Activated T-helper 1 cell treated with anti-CD3 and anti-CD28 coated beads, Interleukin-12 subunit alpha, Interleukin-12 subunit beta, Interleukin-2, Interleukin-4 antibody, amounts not matched to agents 30 ng/mL and 10 ng/mL and 1 ng/mL, durations not matched to agents 14 hours and 24 hours and 36 hours (primary cell): Measurements from ENCODE around the gene COL23A1. TPM values are rescaled to one million over a fixed set of nuclear protein-coding genes. Genes with fewer than 3 reads are reported as not detected.

Experiments
- DNase-seq: peaks from one replicate; pipeline ENCODE4 v3.0.0; 2021; ENCODE audit warnings: low spot score
- H3K27ac Mint-ChIP-seq: one replicate; pipeline ENCODE4 v1.8.0; 2021; ENCODE audit warnings: mild to moderate bottlenecking, mixed read lengths
- H3K27me3 Mint-ChIP-seq: one replicate; pipeline ENCODE4 v1.8.0; 2022; ENCODE audit warnings: mild to moderate bottlenecking, moderate library complexity, mixed read lengths; ENCODE audit not compliant: insufficient read depth
- H3K36me3 Mint-ChIP-seq: one replicate; pipeline ENCODE4 v1.8.0; 2021; ENCODE audit warnings: low read depth, mixed read lengths
- H3K4me1 Mint-ChIP-seq: one replicate; pipeline ENCODE4 v1.8.0; 2021; ENCODE audit warnings: low read depth, mixed read lengths
- H3K4me3 Mint-ChIP-seq: one replicate; pipeline ENCODE4 v1.8.0; 2021; ENCODE audit warnings: mild to moderate bottlenecking, moderate library complexity, mixed read lengths
- H3K9me3 Mint-ChIP-seq: one replicate; pipeline ENCODE4 v1.8.0; 2021; ENCODE audit warnings: mixed read lengths
- intact Hi-C: fragments of 100-400 bp; cut with micrococcal nuclease; formaldehyde crosslinking; loops from one replicate; pipeline ENCODE4 v1.15.1; 2024
- total RNA-seq: library from RNA; stranded (reverse); gene quantifications from 2 replicates; pipeline ENCODE4 v1.2.3, GENCODE V29; 2022

The COL23A1 gene
- total RNA-seq, 1 donor from 2014 or later, result not detected

- DNase-seq, result no peak
- Mint-ChIP-seq H3K4me1 (no peaks in the 10 kb centered on the region), H3K27me3 (no peaks in the 10 kb centered on the region), H3K4me3 (no peak overlapping the region), H3K36me3 (no peaks in the 10 kb centered on the region), H3K27ac (no peak overlapping the region), H3K9me3 (no peaks in the 10 kb centered on the region)
- intact Hi-C loops, result no loop called here
Observed at GRCh38 chr5:178532236-178532635, 58.0 kb downstream of the COL23A1 start.

GRCh38 chr5:178531786-178532185, 58.4 kb downstream of the COL23A1 start:
- DNase-seq, result no peak
- Mint-ChIP-seq H3K9me3 (no peaks in the 10 kb centered on the region), H3K36me3 (no peaks in the 10 kb centered on the region), H3K4me3 (no peak overlapping the region), H3K27me3 (no peaks in the 10 kb centered on the region), H3K27ac (no peak overlapping the region), H3K4me1 (no peaks in the 10 kb centered on the region)
- intact Hi-C loops, result no loop called here

GRCh38 chr5:178530526-178530925, 59.7 kb downstream of the COL23A1 start:
- no peak overlapping the region for H3K4me3 Mint-ChIP-seq
- no peaks in the 10 kb centered on the region for H3K9me3 Mint-ChIP-seq
- no peak overlapping the region for H3K27ac Mint-ChIP-seq
- intact Hi-C loops, result no loop called here
- H3K4me1 Mint-ChIP-seq, result no peaks in the 10 kb centered on the region
- H3K27me3 Mint-ChIP-seq, result no peaks in the 10 kb centered on the region
- no peak for DNase-seq
- H3K36me3 Mint-ChIP-seq, result no peaks in the 10 kb centered on the region

GRCh38 chr5:178529080-178529479, 61.1 kb downstream of the COL23A1 start:
- DNase-seq, result no peak
- no peaks in the 10 kb centered on the region for H3K9me3 Mint-ChIP-seq
- no peaks in the 10 kb centered on the region for H3K4me1 Mint-ChIP-seq
- H3K27me3 Mint-ChIP-seq, result no peaks in the 10 kb centered on the region
- intact Hi-C loops, result no loop called here
- H3K27ac Mint-ChIP-seq, result no peak overlapping the region
- no peak overlapping the region for H3K4me3 Mint-ChIP-seq
- H3K36me3 Mint-ChIP-seq, result no peaks in the 10 kb centered on the region

GRCh38 chr5:178527458-178528307, 62.5 kb downstream of the COL23A1 start:
- no peaks in the 10 kb centered on the region for H3K4me1 Mint-ChIP-seq
- H3K27ac Mint-ChIP-seq, result no peak overlapping the region
- DNase-seq, result no peak
- intact Hi-C loops, result no loop called here
- H3K4me3 Mint-ChIP-seq, result no peak overlapping the region
- H3K36me3 Mint-ChIP-seq, result no peaks in the 10 kb centered on the region
- H3K27me3 Mint-ChIP-seq, result no peaks in the 10 kb centered on the region
- no peaks in the 10 kb centered on the region for H3K9me3 Mint-ChIP-seq

GRCh38 chr5:178526773-178527457, 63.3 kb downstream of the COL23A1 start:
- Mint-ChIP-seq H3K27me3 (no peaks in the 10 kb centered on the region), H3K9me3 (no peaks in the 10 kb centered on the region), H3K4me3 (no peak overlapping the region), H3K36me3 (no peaks in the 10 kb centered on the region), H3K27ac (no peak overlapping the region), H3K4me1 (no peaks in the 10 kb centered on the region)
- DNase-seq, result no peak
- intact Hi-C loops, result no loop called here

GRCh38 chr5:178525906-178526732, 64.1 kb downstream of the COL23A1 start:
- Mint-ChIP-seq H3K4me1 (no peaks in the 10 kb centered on the region), H3K9me3 (no peaks in the 10 kb centered on the region), H3K36me3 (no peaks in the 10 kb centered on the region), H3K27ac (no peak overlapping the region), H3K27me3 (no peaks in the 10 kb centered on the region), H3K4me3 (no peak overlapping the region)
- intact Hi-C loops, result no loop called here
- no peak for DNase-seq

GRCh38 chr5:178524093-178524882, 65.9 kb downstream of the COL23A1 start:
- Mint-ChIP-seq H3K27ac (no peak overlapping the region), H3K27me3 (no peaks in the 10 kb centered on the region), H3K4me3 (no peak overlapping the region), H3K36me3 (no peaks in the 10 kb centered on the region), H3K4me1 (no peaks in the 10 kb centered on the region), H3K9me3 (no peaks in the 10 kb centered on the region)
- no peak for DNase-seq
- intact Hi-C loops, result no loop called here

- Mint-ChIP-seq H3K36me3 (no peaks in the 10 kb centered on the region), H3K9me3 (no peaks in the 10 kb centered on the region), H3K27me3 (no peaks in the 10 kb centered on the region), H3K4me3 (no peak overlapping the region), H3K27ac (no peak overlapping the region), H3K4me1 (no peaks in the 10 kb centered on the region)
- intact Hi-C loops, result no loop called here
- DNase-seq, result no peak
Observed at GRCh38 chr5:178522361-178522760, 67.8 kb downstream of the COL23A1 start.

- no peaks in the 10 kb centered on the region for H3K4me1 Mint-ChIP-seq
- H3K27me3 Mint-ChIP-seq, result no peaks in the 10 kb centered on the region
- intact Hi-C loops, result no loop called here
- no peak overlapping the region for H3K4me3 Mint-ChIP-seq
- H3K9me3 Mint-ChIP-seq, result no peaks in the 10 kb centered on the region
- no peaks in the 10 kb centered on the region for H3K36me3 Mint-ChIP-seq
- H3K27ac Mint-ChIP-seq, result no peak overlapping the region
- no peak for DNase-seq
Observed at GRCh38 chr5:178520851-178521250, 69.3 kb downstream of the COL23A1 start.

GRCh38 chr5:178519804-178520203, 70.4 kb downstream of the COL23A1 start:
- intact Hi-C loops, result no loop called here
- DNase-seq, result no peak

GRCh38 chr5:178519155-178519554, 71.0 kb downstream of the COL23A1 start:
- intact Hi-C loops, result no loop called here
- DNase-seq, result no peak
- H3K27ac Mint-ChIP-seq, result no peak overlapping the region
- H3K36me3 Mint-ChIP-seq, result no peaks in the 10 kb centered on the region
- H3K27me3 Mint-ChIP-seq, result no peaks in the 10 kb centered on the region
- H3K4me3 Mint-ChIP-seq, result no peak overlapping the region
- no peaks in the 10 kb centered on the region for H3K9me3 Mint-ChIP-seq
- no peaks in the 10 kb centered on the region for H3K4me1 Mint-ChIP-seq

More at GRCh38 chr5:178519804-178520203, 70.4 kb downstream of the COL23A1 start:
- Mint-ChIP-seq H3K9me3 (no peaks in the 10 kb centered on the region), H3K4me1 (no peaks in the 10 kb centered on the region), H3K27me3 (no peaks in the 10 kb centered on the region), H3K36me3 (no peaks in the 10 kb centered on the region), H3K27ac (no peak overlapping the region), H3K4me3 (no peak overlapping the region)
